Measurements from ENCODE around the gene SPRED1. TPM values are rescaled to one million over a fixed set of nuclear protein-coding genes. Genes with fewer than 3 reads are reported as not detected.

SPRED1 gene
- total and polyA plus RNA-seq, 7 experiments from 2014 or later = 0.07 to 2.6 (median 0.95) TPM; not detected in 2

GRCh38 chr15:38389924-38390542, 137.4 kb downstream of the SPRED1 start:
- Mint-ChIP-seq H3K4me1 (no peaks in the 10 kb centered on the region), H3K4me3 (no peak overlapping the region), H3K27ac (no peak overlapping the region), H3K36me3 (peaks cover 0 to 8% (median 0%) of the 10 kb centered on the region in 5 donors), H3K9me3 (peaks cover 0 to 3% (median 0%) of the 10 kb centered on the region in 11 donors), H3K27me3 (peaks cover 26 to 55% (median 40%) of the 10 kb centered on the region in 5 donors)
- Histone ChIP-seq H3K9me3 (ENCODE audit: control insufficient read depth in 2 of 3, low read length in 3 of 3) (no peaks in the 10 kb centered on the region), H3K27me3 (ENCODE audit: control insufficient read depth in 2 of 2, insufficient read depth in 2 of 2, low read length in 2 of 2) (no peaks in the 10 kb centered on the region), H3K36me3 (ENCODE audit: control insufficient read depth in 2 of 3, insufficient read depth in 3 of 3, low read length in 3 of 3) (no peaks in the 10 kb centered on the region), H3K4me1 (ENCODE audit: control insufficient read depth in 2 of 2, insufficient read depth in 2 of 2, low read length in 2 of 2) (no peaks in the 10 kb centered on the region), H3K4me3 (ENCODE audit: low read length) (no peak overlapping the region), H3K27ac (ENCODE audit: low read depth, low read length) (no peak overlapping the region)
- intact Hi-C loops (cut with micrococcal nuclease) = loop anchor here (2.0 to 5.0 kb wide), 2 partner anchors 393 to 395 kb away; no protein-coding TSS in a partner anchor
- DNase-seq = peak; percentile 5 to 58 (median 32)
- peak; percentile 78 for ATAC-seq
- CTCF ChIA-PET = no interaction called here
- POLR2A ChIA-PET = no interaction called here

DNA sequence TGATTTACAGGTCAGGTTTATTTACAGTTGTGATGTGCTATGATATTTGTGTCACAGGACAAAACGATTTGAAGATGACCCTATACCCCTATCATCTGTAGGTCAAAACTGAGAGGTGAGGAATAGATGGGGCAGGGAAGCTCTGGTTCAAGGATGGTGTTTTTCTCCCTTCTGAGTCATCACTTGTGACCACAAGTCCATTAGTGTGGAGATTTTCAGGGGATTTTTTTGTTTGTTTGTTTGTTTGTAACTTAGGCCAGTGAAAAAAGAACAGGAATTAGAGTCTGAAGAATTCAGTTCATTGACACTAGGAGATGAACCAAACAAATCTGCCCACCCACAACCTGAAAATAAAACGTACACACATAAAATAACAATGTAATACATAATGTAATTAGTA, 138.6 kb downstream of the SPRED1 start:
- Mint-ChIP-seq H3K36me3 (peaks cover 0 to 8% (median 0%) of the 10 kb centered on the region in 5 donors), H3K9me3 (peaks cover 0 to 3% (median 0%) of the 10 kb centered on the region in 11 donors), H3K4me3 (no peak overlapping the region), H3K4me1 (no peaks in the 10 kb centered on the region), H3K27me3 (peaks cover 28 to 58% (median 42%) of the 10 kb centered on the region in 5 donors), H3K27ac (no peak overlapping the region)
- H3K36me3 ChIP-seq (ENCODE audit: control insufficient read depth in 2 of 3, insufficient read depth in 3 of 3, low read length in 3 of 3) = no peaks in the 10 kb centered on the region
- DNase-seq (no peak), ATAC-seq (no peak)
- ChIA-PET POLR2A (no interaction called here), CTCF (interaction anchor here (0.6 kb wide), 1 partner anchor 397 kb away, joined by 3 read pairs; no protein-coding TSS in a partner anchor)
- no peak overlapping the region for H3K27ac ChIP-seq (ENCODE audit: low read depth, low read length)
- intact Hi-C loops (cut with micrococcal nuclease) = loop anchor here (2.0 to 5.0 kb wide), 2 partner anchors 394 to 396 kb away; no protein-coding TSS in a partner anchor
- no peak overlapping the region for H3K4me3 ChIP-seq (ENCODE audit: low read length)
- no peaks in the 10 kb centered on the region for H3K27me3 ChIP-seq (ENCODE audit: control insufficient read depth in 2 of 2, insufficient read depth in 2 of 2, low read length in 2 of 2)
- H3K9me3 ChIP-seq (ENCODE audit: control insufficient read depth in 2 of 3, low read length in 3 of 3) = no peaks in the 10 kb centered on the region
- H3K4me1 ChIP-seq (ENCODE audit: control insufficient read depth in 2 of 2, insufficient read depth in 2 of 2, low read length in 2 of 2) = no peaks in the 10 kb centered on the region

- Mint-ChIP-seq H3K4me1 (no peaks in the 10 kb centered on the region), H3K27me3 (peaks cover 34 to 67% (median 56%) of the 10 kb centered on the region in 5 donors), H3K27ac (no peak overlapping the region), H3K4me3 (no peak overlapping the region), H3K9me3 (peaks cover 0 to 7% (median 0%) of the 10 kb centered on the region in 11 donors), H3K36me3 (no peaks in the 10 kb centered on the region)
- Histone ChIP-seq H3K36me3 (ENCODE audit: control insufficient read depth in 2 of 3, insufficient read depth in 3 of 3, low read length in 3 of 3) (no peaks in the 10 kb centered on the region), H3K4me1 (ENCODE audit: control insufficient read depth in 2 of 2, insufficient read depth in 2 of 2, low read length in 2 of 2) (no peaks in the 10 kb centered on the region), H3K4me3 (ENCODE audit: low read length) (no peak overlapping the region), H3K9me3 (ENCODE audit: control insufficient read depth in 2 of 3, low read length in 3 of 3) (no peaks in the 10 kb centered on the region), H3K27me3 (ENCODE audit: control insufficient read depth in 2 of 2, insufficient read depth in 2 of 2, low read length in 2 of 2) (no peaks in the 10 kb centered on the region), H3K27ac (ENCODE audit: low read depth, low read length) (no peak overlapping the region)
- DNase-seq (no peak), ATAC-seq (no peak)
- ChIA-PET POLR2A (no interaction called here), CTCF (no interaction called here)
- intact Hi-C loops (cut with micrococcal nuclease) = no loop called here
Measured at GRCh38 chr15:38398134-38398533, 145.5 kb downstream of the SPRED1 start.

- Mint-ChIP-seq H3K36me3 (no peaks in the 10 kb centered on the region), H3K4me1 (no peaks in the 10 kb centered on the region), H3K4me3 (no peak overlapping the region), H3K9me3 (peaks cover 0 to 4% (median 0%) of the 10 kb centered on the region in 11 donors), H3K27ac (no peak overlapping the region), H3K27me3 (peaks cover 15 to 67% (median 47%) of the 10 kb centered on the region in 5 donors)
- no peak for ATAC-seq
- no peak overlapping the region for H3K4me3 ChIP-seq (ENCODE audit: low read length)
- H3K4me1 ChIP-seq (ENCODE audit: control insufficient read depth in 2 of 2, insufficient read depth in 2 of 2, low read length in 2 of 2) = no peaks in the 10 kb centered on the region
- H3K9me3 ChIP-seq (ENCODE audit: control insufficient read depth in 2 of 3, low read length in 3 of 3) = no peaks in the 10 kb centered on the region
- no peak for DNase-seq
- ChIA-PET CTCF (no interaction called here), POLR2A (no interaction called here)
- H3K27ac ChIP-seq (ENCODE audit: low read depth, low read length) = no peak overlapping the region
- H3K27me3 ChIP-seq (ENCODE audit: control insufficient read depth in 2 of 2, insufficient read depth in 2 of 2, low read length in 2 of 2) = peaks cover 0 to 4% of the 10 kb centered on the region in 2 donors
- intact Hi-C loops (cut with micrococcal nuclease) = no loop called here
- no peaks in the 10 kb centered on the region for H3K36me3 ChIP-seq (ENCODE audit: control insufficient read depth in 2 of 3, insufficient read depth in 3 of 3, low read length in 3 of 3)
Measured at GRCh38 chr15:38401106-38401505, 148.5 kb downstream of the SPRED1 start.

- no peaks in the 10 kb centered on the region for H3K36me3 Mint-ChIP-seq
- H3K4me3 ChIP-seq (ENCODE audit: low read length) = no peak overlapping the region
- H3K9me3 ChIP-seq (ENCODE audit: control insufficient read depth in 2 of 3, low read length in 3 of 3) = no peaks in the 10 kb centered on the region
- no peaks in the 10 kb centered on the region for H3K4me1 ChIP-seq (ENCODE audit: control insufficient read depth in 2 of 2, insufficient read depth in 2 of 2, low read length in 2 of 2)
- peaks cover 0 to 4% (median 0%) of the 10 kb centered on the region in 11 donors for H3K9me3 Mint-ChIP-seq
- peaks cover 15 to 63% (median 44%) of the 10 kb centered on the region in 5 donors for H3K27me3 Mint-ChIP-seq
- intact Hi-C loops (cut with micrococcal nuclease) = no loop called here
- H3K27ac ChIP-seq (ENCODE audit: low read depth, low read length) = no peak overlapping the region
- H3K4me1 Mint-ChIP-seq = no peaks in the 10 kb centered on the region
- CTCF ChIA-PET = no interaction called here
- no peak for DNase-seq
- peaks cover 0 to 4% of the 10 kb centered on the region in 2 donors for H3K27me3 ChIP-seq (ENCODE audit: control insufficient read depth in 2 of 2, insufficient read depth in 2 of 2, low read length in 2 of 2)
- H3K36me3 ChIP-seq (ENCODE audit: control insufficient read depth in 2 of 3, insufficient read depth in 3 of 3, low read length in 3 of 3) = no peaks in the 10 kb centered on the region
- no peak for ATAC-seq
- no peak overlapping the region for H3K27ac Mint-ChIP-seq
- POLR2A ChIA-PET = no interaction called here
- H3K4me3 Mint-ChIP-seq = no peak overlapping the region
Measured at GRCh38 chr15:38401701-38402100, 149.1 kb downstream of the SPRED1 start.

DNA sequence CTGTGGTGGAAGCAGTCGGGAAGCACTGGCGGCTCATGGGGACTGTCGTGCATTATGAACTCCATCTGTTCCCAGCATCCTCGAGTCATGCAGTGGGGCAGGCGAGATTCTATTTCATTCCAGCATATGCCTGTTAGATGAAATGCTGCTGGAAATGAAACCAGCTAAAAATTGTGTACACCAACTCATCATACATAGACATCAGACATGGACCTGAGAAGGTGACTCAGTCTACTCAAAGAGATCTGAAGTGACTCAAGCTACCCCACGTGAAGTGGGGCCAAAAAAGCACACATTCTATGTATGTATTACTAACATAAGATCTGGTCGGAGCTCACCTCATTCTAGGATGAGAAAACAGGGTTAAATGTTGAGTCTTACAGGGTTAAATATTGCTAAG, 153.8 kb downstream of the SPRED1 start:
- H3K4me1 ChIP-seq (ENCODE audit: control insufficient read depth in 2 of 2, insufficient read depth in 2 of 2, low read length in 2 of 2) = no peaks in the 10 kb centered on the region
- ATAC-seq (no peak), DNase-seq (no peak)
- H3K36me3 ChIP-seq (ENCODE audit: control insufficient read depth in 2 of 3, insufficient read depth in 3 of 3, low read length in 3 of 3) = no peaks in the 10 kb centered on the region
- no peaks in the 10 kb centered on the region for H3K9me3 ChIP-seq (ENCODE audit: control insufficient read depth in 2 of 3, low read length in 3 of 3)
- H3K36me3 Mint-ChIP-seq = no peaks in the 10 kb centered on the region
- H3K4me1 Mint-ChIP-seq = no peaks in the 10 kb centered on the region
- intact Hi-C loops (cut with micrococcal nuclease) = no loop called here
- H3K4me3 Mint-ChIP-seq = no peak overlapping the region
- peaks cover 8 to 33% (median 23%) of the 10 kb centered on the region in 5 donors for H3K27me3 Mint-ChIP-seq
- peaks cover 0 to 5% of the 10 kb centered on the region in 2 donors for H3K27me3 ChIP-seq (ENCODE audit: control insufficient read depth in 2 of 2, insufficient read depth in 2 of 2, low read length in 2 of 2)
- CTCF ChIA-PET = no interaction called here
- POLR2A ChIA-PET = no interaction called here
- H3K27ac Mint-ChIP-seq = no peak overlapping the region
- peaks cover 0 to 2% (median 0%) of the 10 kb centered on the region in 11 donors for H3K9me3 Mint-ChIP-seq
- H3K4me3 ChIP-seq (ENCODE audit: low read length) = no peak overlapping the region
- no peak overlapping the region for H3K27ac ChIP-seq (ENCODE audit: low read depth, low read length)
